Stimulated activated CD8-positive, alpha-beta memory T cell treated with anti-CD3 and anti-CD28 coated beads, Interleukin-12 subunit alpha, Interleukin-12 subunit beta, amount 100 ng/mL, for 4 hours (primary cell): ENCODE data around the gene ZNF436.
A peak's percentile ranks its signal among the peaks of the same experiment; 100 is the strongest.
"Not testable (repeated sequence)": the region's sequence is repeated elsewhere in the genome, so short reads cannot be mapped to it uniquely, and the experiment has no call there.

Experiments used
- DNase-seq: peaks from one replicate; pipeline ENCODE4 v3.0.0-alpha.2; 2020; ENCODE audit warnings: low read depth

The ZNF436 gene

DNA sequence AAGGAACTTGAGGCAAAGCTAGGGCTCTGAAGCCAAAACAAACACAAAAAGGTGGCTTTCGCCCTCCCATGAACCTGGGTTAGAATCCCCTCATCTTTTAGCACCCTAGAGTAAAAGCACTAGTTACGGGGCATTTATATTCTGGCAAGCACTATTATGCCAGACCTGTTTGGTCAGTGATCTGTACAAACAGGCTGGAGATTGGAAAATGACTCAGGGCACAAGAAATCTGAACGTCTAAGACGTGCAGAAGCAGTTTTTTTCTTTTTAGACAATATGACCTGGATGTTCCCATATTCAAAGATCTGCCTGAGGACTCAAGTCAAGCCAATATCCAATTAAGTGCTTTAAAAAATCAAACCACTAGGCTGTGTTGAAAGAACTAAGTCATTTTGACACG is 3.0 kb downstream of the ZNF436 start:
- no peak for DNase-seq

DNA sequence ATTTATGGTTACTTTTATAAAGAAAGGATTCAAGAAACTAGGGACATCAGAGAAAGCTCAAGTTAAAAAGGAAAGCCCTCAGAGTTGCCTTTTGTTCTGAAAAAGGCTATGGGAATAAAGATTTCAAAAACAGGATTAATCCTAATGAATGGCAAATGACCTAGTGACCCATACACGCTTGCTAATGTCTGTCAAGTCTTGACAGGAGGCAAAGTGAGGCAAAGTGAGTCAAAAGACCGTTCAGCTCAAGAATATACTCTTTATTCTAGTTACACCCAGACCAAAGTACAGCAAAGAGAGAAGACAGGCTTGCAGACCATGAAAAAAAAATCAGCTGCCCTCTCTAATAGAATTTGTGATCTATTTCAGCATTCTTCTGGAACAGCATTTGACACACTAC is 3.5 kb downstream of the ZNF436 start:
- DNase-seq = no peak

DNA sequence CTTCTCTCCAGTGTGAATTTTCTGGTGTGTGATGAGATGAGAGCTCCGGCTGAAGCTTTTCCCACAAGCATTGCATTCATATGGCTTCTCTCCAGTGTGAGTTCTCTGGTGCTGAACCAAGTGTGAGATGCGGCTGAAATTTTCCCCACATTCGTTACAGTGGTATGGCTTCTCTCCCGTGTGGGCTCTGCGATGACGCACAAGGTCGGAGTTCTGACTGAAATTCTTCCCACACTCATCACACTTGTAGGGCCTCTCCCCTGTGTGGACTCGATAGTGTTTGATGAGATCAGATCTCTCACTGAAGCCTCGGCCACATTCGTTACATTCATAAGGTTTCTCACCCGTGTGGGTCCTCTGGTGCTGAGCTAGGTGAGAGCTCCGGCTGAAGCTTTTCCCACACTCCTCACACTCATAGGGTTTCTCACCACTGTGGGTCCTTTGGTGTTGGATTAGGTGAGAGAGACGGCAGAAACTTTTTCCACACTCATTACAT is 7.4 kb downstream of the ZNF436 start:
- no peak for DNase-seq

DNA sequence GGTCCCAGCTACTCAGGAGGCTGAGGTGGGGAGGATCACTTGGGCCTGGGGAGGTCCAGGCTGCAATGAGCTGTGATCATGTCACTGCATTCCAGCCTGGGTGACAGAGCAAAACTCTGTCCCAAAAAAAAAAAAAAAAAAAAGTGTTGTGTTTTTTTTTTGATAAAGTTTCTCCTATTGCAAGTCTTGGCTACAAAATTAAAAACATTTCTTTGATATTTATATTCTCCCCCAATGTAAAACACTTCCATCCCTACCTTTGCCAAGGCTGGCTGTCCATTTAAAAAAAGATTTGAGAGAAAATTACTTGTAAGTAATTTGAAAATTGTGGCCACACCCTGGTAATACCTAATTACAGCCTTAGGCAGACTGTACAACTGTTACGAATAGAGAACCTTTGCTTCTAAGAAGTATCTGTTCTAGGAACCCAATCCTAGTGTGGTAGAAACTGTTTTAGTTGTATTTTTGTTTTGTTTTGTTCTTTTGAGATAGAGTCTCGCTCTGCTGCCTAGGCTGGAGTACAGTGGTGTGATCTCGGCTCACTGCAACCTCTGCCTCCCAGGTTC is 11.2 kb downstream of the ZNF436 start:
- no peak for DNase-seq

DNA sequence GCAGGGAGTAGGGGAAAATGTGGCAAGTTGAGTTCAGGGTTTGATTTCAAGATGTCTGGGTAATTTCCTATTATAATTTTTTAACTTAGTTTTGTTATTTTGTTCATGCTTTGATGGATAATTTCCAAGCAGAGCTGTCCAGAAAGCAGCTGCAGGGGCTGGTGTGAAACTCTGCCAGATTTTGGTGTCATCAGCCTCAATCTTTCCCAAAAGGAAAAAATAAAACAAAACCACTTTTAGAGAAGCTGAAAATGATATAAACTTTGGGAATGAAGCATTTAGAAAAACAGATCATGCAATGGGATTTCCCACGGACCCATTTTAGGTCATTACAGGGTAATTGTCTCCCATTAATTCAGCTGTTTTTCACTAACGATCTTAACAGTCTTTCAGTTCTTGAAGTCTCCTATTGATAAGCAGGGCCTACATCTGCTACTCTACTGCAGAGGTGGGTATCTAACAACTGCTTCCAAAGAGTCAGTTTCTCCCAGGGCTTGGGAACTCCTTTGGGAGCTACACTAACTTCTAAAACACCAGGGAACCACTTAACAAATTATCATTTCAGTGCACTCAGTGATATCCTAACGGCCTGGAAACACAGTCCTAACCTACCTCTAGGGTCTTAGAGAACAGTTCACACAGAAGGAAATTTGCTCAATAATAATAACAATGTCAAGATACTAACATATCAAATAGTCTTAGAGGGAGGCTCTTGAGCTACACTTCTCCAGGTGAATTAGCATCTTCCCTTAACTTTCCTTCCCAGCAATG is 12.3 kb downstream of the ZNF436 start:
- DNase-seq = no peak

DNA sequence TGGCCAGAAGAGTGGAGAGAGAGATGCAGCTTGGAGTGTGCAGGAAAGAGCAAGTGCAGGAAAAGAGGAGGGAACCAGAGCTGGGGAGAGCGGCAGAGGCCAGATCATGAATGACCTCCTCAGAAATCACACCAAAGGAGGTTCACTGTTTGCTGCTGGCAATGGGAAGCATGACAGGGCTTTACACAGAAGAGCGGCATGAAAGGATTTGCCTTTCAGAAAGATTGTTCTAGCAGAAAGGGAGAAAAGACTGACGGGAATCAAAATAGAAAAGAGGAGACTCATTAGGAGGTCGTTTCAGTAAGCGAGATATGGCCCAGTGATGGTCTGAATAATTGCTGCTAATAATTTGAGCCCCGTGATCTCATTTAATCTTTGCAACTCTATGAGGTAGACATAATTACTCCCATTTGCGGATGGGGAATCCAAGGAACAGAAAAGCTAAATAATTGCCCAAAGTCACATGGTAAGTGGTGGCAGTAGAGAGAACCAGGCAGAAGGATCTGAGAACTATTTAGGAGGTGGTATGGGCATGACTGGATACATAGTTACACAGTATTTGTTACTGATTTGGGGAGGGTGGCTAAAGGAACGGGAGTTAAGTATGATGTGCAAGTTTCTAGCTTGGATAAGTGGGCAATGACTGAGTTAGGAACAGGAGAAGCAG is 13.0 kb downstream of the ZNF436 start:
- no peak for DNase-seq

DNA sequence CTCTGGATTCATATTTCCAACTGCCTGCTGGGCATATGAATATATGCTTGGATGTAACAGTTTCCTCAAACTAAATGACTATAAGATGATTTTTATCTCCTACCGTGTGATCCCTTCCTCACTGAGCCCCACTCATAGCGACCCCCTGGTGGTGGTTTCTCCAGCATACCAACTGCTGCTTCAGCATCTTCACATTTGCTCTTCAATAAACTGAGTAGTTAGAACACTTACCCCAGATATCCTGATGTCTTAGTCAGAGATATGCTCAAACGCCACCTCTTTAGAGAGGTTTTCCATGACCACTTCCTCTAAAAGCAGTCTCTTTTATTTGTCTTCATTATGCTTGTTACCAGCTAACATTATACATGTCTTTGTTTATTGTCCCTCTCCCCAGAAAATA is 15.4 kb downstream of the ZNF436 start:
- DNase-seq = no peak

DNA sequence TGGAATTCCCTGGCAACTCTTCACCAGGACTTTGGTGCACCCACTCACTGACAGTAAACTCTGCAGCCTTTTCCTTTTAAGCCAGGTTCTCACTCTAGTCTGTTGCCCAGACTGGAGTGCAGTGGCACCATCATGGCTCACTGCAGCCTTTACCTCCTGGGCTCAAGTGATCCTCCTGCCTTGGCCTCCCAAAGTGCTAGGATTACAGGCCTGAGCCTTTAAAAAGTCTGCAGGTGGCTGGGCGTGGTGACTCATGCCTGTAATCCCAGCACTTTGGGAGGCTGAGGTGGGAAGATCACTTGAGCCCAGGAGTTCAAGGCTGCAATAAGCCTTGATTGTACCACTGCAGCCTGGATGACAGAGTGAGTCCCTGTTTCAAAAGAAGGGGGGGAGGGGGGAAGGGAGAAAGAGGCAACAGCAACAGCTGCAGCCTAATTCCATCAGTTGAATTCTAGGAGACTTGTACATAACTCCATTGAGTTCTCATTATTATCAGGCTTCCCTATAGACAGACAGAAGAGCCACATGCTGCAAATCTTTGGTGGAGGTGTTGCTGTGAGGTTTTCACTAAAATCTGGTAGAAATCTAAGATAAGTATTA is 17.4 kb downstream of the ZNF436 start:
- no peak for DNase-seq

DNA sequence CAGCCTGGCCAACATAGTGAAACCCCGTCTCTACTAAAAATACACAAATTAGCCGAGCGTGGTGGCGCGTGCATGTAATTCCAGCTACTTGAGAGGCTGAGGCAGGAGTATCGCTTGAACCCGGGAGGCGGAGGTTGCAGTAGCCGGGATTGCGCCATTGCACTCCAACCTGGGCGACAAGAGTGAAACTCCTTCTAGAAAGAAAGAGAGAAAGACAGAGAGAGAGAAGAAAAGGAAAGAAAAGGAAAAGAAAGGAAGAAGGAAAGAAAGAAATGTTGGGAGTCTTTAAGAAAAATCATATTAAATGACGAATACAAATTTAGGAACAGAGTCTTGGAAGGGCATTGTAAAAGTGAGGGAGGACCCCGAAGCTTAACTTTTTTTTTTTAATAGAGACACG is 23.7 kb downstream of the ZNF436 start:
- DNase-seq = no peak

DNA sequence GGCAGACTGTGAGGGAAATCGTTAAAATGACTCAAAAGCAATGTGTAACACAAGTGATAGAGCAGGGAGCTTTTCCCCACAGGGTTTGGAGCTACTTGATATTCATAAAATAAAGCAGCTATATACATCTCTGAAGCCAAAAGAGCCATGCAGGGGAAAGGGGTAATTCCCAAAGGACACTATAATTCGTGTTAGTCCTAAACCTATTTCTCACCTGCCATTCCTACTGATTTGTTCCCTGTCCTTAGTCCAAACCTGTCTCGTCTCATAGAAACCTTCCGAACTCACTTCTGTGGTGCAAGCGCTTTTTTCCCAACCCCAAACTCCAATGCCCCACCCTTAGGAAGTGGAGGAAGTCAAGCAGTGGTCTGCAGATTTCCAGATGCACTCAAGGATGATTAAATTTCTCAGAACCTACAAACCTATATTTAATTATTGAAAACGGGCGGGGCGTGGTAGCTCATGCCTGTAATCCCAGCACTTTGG is 24.6 kb downstream of the ZNF436 start:
- DNase-seq = no peak

DNA sequence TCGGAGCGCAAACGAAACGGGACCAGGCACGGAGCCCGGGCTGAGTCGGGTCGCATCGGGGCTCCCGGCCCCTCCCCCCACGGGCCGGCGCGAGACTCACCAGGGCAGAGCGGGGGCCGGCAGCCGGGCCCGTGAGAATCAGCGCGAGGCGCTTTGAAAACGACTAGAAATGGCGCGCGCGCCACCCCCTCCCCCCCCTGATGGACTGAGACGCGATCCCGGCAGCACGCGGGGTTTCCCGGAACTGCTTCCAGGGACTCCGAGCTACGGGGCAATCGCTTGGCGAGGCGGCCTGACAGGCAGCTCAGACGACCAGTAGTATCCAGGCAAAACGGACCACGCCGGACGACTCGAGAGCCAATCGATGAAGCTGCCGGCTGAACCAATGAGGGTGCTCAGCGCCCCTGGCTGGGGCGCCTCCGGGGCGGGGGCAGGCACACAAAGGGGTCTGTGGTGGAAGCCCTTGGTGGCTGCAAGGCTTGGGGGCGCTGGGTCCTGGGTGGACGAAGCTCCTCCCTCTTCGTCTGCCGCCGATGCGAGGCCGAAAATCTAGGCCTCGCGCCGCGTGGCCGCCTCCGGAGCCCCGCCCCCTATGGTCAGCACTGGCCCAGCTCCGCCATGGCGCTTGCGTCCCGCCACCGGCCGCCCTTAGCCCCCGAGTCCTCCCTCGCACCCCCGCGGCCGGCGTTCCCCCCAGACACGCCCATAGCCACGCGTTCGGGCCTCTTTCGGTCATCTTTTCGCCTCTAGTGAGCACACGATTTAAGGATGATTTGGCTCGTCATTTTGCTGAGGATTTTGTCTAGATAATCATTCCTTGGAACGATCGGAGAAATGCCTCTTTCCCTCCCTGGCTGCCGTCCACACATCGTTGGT is 25.3 kb downstream of the ZNF436 start, which contains the start of gene HNRNPR:
HNRNPR (minus strand) TSS at position 174 of the 876 bp plus-strand sequence. CDS start 3,276 bp downstream, outside the sequence.
- peak; percentile 98 for DNase-seq

DNA sequence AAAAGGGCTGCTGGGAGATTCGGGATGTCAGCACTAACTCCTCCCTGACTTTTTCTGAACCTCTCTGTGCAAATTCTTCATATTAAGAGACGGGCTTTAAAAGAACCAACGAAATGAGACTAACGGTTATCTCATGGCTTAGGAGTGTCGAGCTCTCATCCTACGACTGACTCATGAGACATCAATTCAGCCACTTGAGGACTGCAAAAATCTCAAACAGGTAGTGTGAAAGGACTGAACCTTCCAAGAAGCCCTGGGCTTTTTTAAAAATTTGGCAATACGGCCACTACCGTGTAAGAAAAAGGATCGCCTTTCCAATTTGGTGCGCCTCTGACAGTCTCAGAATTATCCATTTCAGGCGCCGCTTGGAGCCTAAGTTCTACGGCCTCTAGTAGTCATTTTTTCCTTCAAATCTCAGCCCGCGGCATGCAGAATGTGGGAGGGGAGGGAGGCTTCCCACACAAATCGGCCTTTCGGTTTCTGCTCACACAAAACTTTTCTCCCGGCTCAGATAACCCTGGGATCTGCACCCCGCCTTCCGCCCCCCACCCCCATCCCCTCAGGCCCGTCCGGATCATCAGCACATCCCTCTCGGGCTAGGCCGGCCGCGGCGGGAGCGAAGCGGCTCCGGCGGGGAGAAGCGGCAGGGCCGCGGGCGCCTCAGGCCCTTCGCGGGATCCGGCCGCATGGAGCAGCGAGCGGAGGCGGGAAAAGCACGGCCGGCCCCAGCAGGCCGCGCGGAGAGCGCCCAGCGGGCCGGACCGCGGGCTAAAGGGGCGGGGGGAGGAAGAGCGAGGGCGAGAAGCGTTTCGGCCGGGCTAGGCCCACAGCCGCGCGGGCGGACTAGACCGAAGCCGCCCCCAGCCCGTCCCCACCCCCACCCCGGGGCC is 26.2 kb downstream of the ZNF436 start:
- peak; percentile 34 for DNase-seq

DNA sequence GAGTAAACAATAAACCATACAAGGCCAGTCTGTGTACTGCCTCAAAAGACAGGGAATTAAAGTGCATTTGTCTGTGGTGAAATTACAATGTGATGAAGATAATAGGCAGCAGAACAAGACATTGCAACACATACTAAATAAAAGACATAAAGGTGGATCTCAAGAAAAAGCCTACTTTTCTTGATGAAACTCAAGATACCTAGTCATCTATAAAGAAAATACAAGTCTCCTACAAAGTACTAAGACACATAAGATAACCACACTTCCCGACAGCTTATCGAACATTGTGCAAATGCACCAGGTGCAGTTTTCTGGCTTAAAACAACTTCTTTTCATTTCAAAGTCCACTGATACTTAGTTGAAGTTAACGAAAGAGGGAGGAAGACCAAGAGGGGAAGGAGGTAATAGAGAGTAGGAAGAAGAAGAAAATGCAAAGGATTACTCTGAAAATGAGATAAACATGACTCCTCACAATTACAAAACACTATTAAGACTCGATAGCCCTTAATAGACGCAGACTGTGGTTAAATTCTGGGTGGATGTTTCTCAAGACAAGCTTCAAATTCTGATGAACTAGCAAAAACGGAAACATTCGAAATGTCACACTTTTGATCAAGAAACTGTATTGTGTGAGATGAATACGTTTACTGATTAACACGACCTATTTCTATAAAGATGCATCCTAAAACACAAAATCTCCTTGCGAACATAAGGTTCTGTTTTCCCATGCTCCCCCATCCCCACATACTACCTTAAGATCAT is 27.5 kb downstream of the ZNF436 start:
- no peak for DNase-seq

DNA sequence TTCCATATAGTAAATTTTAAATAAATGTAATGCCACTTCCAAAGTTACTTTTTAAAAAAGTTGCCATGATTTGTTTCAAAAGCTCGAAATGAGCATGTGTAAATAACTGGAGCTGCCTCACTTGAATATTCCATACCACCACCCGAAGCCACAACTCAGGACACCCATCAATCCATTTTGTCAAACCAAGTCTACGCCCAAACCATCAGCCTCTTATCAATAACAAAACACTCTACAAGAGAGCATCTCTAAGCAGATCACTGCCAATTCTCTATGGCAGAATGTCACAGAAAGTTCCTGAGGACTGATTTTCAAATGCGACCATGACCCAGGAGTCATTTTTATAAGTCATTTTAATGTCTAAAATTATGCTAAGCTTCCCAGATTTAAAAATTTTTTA is 30.0 kb downstream of the ZNF436 start:
- DNase-seq = no peak

DNA sequence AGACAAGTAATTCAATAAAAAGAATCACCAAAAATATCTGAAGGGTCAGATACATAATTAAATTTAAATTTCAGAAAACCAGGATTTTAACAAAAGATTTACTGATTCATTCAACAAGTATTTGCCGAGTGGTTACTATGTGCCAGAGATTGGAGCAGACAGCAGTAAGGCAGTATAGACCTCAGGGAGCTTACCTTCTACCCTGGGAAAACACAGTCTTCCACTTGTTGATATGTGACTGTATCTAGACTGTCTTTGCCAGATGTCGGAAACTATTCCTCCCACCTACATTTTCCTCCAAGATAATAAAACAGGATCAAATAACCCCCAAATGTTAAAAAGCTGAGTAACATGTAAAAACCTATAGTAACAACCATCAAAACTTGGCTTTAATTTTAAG is 31.8 kb downstream of the ZNF436 start:
- DNase-seq = no peak

DNA sequence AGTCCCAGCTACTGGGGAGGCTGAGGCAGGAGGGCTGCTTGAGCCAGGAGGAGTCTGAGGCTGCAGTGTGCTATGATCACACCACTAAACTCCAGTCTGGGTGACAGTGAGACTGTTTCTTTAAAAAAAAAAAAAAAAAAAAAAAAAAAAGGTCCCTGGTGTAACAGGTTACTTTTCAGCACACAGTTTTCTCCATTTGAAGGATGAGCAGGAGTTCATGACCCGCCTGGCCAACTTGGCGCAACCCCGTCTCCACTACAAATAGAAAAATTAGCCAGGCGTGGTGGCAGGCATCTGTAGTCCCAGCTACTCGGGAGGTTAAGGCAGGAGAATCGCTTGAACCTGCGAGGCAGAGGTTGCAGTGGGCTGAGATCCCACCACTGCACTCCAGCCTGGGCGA is 37.9 kb downstream of the ZNF436 start:
- no peak for DNase-seq

DNA sequence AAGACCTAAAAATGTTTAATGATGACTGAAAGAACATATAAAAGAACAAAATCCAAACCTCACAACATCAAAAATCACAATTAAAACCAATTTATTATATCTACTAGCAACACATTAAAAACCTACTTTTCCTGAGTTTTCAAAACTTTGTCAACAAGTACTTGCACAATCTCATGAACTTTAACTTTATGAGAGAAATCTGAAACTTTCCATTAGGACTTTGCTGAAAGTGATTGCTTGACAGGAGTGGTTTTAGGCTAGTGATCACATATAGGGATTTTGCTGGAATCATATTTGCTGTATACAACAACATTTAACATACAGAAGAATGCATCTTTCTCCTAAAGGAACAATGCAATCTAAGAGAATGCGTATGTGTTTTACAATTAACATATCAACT is 38.8 kb downstream of the ZNF436 start:
- DNase-seq = no peak

DNA sequence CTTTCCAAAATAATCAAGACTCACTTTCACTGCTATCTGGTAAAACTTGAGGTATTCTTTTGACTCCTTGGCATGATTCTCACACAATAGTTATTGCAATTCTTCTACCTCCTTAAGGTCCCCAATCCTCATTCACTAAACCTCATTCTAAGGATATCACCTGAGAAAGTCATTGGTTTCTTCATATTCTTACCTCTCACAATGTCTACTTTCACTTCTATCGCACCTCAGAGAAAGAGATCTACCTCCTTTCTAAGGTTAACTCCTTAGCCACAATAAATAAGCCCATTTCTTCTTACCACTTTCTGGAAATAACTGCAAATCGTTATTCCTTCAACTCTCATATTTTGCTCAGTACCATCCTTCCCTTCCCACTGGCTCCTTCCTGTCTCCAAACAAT is 44.2 kb downstream of the ZNF436 start:
- DNase-seq = no peak

DNA sequence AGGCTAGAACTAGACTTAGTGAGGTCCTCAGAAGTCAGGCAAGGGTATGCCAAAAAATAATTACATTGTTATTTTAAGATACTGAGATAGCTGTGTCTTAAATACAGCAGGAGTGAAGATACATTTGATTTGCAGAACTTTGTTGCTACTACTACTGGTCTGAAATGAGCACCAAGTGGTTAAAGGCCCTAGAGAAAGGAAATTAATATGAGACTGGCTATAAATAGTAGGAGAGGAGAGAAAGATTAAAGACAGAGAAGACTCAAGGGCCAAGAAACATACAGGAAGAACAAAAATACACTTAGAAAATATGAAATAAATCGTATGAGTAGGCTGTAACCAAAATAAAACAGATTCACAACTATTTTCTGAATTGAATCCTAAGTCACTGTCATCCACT is 46.9 kb downstream of the ZNF436 start:
- no peak for DNase-seq

DNA sequence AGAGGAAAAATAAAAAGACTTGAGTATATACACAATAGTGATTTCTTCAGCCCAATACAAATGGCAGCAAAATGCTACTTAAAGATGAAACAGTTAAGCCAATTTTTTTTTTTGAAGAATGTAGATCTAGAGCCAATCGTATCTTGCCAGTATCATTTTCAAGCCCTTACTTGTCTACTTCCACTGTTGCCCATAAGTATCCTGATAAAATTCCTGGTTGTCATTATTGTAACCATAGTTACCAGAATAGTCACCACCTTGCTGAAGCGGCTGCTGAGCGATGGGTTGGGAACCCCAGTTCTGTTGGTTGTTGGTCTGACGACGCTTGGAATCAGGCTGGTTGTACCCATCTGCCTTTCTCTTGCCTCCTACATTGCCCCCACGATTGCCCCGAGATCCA is 59.4 kb downstream of the ZNF436 start:
- DNase-seq = not testable (repeated sequence)
